Measurements from ENCODE around the gene EEF1A2.

Gene EEF1A2

DNA sequence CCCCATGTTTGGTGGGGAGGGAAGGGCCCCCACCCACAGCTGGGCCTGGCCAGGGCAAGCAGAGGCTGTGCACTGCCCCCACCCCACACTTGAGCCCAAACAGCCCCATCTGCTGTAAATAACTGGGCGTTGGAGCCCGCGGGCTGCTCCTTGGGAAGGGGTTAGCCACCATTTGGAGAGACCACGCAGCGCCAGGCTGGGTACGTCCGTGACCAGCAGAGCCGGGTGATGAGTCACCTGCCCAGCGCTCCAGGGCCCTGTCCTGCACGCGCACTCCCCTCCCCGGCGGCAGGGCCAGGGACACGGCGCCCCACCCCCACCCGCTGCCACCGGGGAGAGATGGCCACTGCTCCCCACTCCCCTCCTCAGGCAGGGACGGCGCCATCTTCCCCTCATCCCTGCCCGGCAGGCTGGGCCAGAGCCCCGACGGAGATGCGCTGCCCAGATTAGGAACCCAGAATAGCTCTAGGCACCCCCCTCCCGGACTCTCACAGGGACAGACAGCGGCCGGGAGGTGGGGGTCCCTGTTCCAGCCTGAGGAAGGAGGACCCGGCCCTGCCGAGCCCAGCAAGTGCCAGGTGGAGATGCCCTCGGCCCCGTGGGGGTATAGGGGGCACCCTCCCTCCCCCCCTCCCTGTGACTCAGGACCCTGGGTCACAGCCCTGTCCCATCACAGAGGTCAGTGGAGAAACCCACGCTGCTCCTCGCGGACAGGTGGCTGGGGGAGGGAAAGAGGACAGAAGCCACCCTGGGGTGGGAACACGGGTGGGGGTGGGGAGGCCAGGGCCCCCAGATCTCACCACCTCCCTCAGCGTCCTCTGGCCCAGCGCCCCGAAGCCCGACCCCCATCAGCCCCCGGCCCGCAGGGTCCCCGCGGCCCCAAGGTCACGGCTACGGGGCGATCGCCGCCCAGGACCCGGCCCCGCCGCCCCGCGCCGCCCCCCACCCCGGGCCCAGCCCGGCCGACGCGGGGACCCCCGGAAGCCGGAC lies 642 bp downstream of the EEF1A2 start:
- DNase-seq, result no peak

DNA sequence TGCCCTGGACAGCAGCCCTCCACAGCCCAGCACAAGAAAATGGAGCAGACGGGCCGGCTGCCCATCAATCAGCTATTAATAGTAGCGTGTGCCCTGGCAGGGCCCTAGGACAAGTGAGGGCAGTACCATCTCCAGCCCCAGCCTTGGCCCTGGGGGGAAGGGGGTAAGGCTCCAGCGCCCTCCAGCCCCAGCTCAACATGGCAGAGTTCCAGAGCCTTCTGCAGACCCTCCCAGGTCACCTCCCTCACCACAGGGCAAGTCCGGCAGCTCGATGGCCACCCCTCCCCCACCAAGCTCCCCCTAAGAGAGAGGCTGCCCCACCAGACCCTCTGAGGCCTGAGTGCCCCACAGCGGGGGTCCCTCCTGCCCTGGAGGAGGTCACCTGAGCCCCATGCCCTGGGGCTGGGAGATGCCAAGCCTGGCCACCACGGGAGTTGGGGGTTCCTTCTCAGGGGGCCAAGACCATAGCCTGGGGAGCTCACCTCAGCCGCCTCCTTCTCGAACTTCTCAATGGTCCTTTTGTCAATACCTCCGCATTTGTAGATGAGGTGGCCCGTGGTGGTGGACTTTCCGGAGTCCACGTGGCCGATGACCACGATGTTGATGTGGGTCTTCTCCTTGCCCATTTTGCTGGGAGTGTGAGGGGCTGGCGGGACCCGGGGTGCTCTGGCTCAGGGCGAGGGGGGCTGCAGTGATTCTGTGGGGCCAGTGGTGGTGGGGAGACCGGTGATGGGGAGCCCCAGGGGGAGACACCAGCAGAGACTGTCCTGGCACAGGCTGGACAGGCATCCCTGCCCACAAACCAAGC lies 1.5 kb downstream of the EEF1A2 start:
- DNase-seq, result no peak

DNA sequence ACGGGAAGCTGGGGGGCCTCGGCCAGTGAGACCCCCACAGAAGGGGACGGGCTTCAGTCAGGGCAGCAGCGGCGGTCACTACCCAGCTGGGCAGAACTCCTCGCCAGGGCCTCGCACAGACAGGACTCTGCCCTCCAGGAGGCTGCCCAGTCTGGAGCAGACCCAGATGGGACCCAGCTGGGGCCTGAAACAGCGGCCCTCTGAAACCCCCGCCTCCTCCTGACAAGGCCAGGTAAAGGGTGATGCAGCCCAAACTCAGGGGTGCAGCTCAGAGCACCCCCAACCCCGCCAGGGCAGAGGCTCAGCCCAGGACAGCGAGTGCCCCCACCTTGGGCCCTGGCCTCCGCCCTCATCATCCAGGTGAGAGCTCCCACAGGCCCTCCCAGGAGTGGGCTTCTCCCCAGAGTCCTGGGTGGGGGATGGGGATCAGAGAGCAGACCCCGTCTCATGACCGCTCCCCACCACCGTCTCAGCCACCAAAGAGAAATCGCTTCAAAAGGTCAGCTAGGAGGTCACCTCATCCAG lies 2.2 kb downstream of the EEF1A2 start:
- no peak for DNase-seq

DNA sequence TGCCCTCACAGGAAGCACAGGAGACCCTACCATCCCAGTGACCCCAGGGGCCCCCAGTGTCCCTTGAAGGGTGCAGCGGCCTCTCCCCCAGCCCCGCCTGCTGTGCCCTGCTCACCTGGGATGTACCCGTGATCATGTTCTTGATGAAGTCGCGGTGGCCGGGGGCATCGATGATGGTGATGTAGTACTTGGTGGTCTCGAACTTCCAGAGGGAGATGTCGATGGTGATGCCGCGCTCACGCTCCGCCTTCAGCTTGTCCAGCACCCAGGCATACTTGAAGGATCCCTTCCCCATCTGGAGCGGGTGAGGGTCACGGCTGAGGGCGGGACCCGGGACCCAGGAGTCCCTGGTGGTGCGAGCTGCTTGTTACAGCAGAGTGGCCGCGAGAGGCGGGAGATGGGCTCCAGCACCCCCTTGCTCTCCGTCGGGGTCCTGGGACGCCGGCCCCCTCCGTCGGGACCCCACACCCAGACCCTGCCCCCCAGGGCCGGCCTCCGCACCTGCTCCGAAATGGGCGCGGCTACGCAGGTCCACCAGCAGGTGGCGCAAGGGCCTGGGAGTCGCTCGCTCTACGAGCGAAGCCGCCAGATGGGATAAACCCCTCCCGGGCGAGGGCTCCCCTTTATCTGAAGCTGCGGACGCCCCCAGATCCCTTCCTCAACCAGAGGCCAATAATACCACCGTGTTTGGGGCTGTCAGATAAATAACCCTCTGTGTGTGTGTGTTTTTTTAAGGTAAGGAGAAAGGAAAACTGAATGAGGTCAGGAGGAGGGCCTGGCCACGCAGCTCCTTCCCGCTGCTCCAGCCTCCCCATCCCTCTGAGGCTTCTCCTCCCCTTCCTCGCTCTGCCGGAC lies 2.9 kb downstream of the EEF1A2 start:
- peak; percentile 68 for DNase-seq

DNA sequence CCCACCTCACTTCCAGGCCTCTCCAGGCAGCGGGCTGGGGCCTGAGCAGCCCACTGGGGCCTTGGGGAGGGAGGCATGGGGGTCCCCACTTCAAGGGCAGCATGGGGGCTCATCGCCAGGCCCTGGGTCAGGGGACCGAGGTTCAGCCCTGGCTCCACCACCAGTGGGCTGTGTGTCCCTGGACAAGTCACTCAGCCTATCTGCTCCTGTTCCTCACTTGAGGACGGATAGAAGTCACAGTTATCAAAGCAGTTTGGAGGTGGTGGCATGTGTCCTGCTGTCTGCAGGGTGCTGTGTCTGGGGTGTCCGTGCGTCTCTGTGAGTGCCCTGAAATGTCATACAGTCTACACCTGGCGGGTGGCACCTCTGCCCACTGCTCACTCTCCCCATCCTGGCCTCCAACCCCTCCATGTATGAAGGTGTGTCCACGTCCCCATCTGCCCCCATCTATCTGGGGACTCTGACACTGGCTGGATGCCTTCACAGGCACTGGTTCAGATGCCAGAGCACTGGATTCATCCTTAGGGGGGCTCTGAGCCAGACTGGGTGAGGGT lies 3.6 kb downstream of the EEF1A2 start:
- DNase-seq, result no peak

DNA sequence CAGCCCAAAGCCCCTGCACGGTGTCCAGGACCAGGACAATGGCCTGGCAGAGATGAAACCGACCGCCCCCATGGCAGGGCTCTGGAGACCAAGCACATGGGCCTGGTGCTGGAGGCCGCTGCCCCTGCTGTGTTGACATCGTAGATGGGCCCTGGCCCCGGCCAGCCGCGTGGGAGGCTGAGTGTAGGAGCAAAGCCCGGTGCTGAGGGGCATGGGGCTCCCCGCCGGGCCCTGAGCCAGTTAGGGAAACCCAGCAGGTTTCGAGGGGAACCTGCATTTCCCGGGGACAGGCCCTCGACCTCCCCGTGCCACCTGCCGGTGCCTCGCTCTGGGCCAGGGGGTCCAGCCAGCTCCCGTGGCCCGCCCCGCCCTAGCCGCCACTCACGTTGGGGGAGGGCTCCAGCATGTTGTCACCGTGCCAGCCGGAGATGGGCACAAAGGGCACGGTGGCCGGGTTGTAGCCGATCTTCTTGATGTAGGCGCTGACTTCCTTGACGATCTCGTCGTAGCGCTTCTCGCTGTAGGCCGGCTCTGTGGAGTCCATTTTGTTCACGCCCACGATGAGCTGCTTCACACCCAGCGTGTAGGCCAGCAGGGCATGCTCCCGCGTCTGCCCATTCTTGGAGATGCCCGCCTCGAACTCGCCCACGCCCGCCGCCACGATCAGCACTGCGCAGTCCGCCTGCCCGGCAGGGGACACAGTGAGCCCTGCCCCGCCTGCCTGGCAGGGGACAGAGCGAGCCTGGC lies 4.3 kb downstream of the EEF1A2 start:
- DNase-seq, result no peak

DNA sequence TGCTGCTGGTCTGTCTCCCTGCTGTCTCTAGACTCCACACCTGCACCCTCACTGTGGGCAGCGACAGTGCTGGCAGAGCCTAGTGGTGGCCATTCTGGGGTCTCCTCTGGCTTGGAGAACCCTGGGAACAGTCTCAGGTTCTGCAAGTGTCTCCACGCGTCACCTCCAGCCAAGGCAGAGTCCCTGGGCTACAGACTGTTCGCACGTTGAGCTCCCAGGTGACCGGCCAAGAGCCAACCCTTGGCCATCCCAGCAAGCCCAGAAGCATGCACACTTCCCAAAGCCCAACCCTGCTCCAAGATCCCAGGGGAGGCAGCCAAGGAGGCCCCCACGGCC lies 4.8 kb downstream of the EEF1A2 start:
- DNase-seq, result no peak

DNA sequence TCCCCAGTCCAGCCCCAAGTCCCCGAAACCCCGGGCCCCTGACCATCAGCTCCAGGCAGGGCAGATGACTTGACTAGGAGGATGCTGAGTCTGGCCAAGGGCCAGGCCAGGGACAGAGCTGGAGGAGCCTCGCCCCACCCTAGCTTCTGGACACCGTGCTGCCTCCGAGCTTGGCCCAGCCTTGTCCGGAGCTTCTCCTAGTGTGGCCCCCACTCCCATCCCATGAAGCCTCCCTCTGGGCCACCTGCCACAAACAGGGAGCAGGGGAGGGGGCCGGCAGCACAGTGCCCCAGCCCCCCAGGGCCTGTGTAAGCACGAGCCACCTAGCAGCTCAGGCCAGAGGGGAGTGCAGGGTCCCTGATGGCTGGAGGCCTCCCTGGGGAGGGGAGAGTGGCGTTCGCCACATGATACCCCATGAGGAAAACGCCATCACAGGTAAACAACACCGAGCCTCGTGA lies 5.3 kb downstream of the EEF1A2 start:
- DNase-seq, result no peak

DNA sequence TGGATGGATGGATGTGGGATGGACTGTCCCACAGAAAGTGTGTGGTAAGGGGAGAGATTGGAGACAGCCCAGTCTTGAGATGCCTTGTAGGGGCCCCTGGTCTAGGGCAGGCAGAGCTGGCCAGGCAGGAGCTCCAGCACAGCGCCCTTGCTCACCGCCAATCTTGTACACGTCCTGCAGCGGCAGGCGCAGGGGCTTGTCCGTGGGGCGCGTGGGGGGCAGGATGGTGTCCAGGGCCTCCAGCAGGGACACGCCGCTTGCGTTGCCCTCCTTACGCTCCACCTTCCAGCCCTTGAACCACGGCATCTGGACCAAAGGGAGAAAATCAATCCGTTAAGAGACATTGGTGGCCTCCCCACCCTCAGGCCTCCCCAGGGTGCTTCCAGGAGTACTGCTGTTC lies 5.9 kb downstream of the EEF1A2 start:
- no peak for DNase-seq

DNA sequence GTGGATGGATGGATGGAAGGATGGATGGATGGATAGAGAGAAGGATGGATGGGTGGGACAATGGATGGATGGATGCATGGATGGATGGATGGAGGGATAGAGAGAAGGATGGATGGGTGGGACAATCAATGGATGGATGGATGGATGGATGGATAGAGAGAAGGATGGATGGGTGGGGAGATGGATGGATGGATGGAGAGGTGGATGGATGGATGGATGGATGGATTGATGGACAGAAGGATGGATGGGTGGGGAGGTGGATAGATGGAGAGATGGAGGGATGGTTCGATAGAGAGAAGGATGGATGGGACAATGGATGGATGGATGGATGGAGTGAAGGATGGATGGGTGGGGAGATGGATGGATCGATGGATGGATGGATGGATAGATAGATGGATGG lies 6.4 kb downstream of the EEF1A2 start:
- DNase-seq, result no peak

DNA sequence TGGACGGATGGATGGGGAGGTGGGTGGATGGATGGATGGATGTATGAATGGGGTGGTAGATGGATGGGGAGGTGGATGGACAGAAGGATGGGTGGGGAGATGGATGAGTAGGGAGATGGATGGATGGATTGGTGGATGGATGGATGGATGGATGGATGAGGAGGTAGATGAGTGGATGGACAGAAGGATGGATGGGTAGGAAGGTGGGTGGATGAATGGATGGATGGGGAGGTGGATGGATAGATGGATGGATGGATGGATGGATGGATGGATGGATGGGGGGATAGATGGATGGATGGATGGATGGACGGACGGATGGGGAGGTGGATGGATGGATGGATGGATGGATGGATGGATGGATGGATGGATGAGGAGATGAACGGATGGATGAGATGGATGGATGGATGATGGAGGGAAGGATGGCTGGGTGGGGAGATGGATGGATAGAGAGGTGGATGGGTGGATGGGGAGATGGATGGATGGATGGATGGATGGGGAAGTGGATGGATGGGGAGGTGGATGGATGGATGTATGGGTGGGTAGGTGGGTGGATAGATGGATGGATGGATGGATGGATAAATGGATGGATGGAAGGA lies 7.2 kb downstream of the EEF1A2 start:
- no peak for DNase-seq

DNA sequence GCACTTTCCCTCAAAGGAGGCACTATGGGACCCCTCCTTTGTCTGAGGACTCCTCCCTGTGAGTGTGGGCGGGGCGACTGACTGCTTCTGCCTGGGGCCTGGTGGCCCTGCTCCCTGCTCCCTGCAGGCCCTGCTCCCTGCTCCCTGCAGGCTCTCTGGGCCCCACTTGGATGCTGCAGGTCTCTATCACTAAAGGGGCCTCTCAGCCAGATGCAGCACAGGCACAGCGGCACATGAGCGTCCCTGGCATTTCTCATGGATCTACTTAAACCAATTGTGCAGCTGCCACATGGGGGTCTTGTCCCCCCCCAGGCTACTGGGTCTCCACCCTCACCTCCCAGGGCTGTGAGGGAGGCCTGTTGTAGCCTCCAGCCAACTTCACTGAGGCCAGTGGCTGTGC lies 7.8 kb downstream of the EEF1A2 start:
- DNase-seq, result no peak

DNA sequence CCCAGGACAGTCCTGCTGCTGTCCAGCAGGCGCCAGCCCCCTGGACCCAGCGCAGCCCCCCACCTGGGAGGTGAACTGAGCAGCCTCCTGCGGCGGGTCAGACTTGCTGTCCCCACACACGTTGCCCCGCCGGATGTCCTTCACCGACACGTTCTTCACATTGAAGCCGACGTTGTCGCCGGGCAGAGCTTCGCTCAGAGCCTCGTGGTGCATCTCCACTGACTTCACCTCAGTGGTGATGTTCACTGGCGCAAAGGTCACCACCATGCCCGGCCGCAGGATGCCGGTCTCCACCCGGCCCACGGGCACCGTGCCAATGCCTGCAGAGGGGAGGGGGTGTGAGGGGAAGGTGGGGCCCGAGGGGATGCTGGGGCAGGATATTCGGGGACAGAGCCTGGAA lies 8.5 kb downstream of the EEF1A2 start:
- no peak for DNase-seq

DNA sequence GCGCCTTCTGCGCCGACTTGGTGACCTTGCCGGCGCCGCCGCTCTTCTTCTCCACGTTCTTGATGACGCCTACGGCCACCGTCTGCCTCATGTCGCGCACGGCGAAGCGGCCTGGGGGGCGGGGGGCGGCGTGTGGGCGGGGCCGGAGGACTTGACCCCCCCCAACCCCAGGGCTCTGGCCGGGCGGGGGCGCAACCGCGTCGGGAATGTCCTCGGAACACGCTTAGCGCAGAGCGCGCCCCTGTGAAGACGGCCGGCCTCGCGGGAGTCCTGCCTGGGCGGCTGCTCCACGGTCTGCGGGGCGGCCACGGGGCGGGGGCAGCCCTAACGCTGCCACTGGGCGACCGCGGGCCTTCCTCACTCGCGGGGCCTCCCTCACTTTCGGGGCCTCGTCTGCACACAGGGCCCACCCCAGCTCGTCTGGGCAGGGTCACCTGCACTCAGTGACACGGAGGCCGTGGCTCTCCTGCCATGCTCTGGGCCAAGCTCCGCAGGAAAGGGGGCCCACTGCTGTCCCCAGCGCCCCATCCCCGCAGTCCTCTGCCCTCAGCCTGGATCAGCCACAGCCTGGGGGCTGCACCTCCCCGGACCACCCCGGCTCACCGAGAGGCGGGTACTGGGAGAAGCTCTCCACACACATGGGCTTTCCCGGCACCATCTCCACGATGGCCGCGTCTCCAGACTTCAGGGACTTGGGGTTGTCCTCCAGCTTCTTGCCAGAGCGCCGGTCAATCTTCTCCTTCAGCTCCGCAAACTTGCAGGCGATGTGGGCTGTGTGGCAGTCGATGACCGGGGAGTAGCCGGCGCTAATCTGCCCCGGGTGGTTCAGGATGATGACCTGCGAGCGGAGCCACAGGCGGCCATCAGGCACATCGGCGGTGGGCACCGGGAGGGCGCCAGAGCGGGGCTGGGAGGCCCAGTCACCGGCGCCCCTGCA lies 10.3 kb downstream of the EEF1A2 start:
- DNase-seq, result no peak

DNA sequence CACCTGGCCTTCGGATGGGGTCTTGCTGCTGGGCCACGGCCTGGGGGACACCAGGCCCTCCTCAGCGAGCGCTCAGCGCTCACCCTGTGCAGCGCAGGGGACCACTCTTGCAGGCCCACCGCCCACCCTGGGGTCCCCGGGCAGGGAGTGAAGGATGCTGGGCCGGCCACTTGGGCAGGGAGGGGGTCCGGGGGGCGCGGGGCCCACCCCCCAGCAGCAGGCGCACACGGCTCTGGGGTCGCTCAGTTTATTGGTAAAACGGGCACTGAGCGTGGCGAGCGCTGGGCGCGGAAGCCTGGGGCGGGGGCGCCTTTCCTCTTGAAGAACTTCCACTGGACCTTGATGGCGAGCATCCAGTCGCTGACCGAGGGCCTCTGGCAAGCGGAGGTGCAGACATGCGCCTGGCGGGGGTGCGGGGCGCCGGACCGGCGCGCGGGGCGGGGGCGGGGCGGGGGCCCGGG lies 11.1 kb downstream of the EEF1A2 start:
- DNase-seq, result no peak

DNA sequence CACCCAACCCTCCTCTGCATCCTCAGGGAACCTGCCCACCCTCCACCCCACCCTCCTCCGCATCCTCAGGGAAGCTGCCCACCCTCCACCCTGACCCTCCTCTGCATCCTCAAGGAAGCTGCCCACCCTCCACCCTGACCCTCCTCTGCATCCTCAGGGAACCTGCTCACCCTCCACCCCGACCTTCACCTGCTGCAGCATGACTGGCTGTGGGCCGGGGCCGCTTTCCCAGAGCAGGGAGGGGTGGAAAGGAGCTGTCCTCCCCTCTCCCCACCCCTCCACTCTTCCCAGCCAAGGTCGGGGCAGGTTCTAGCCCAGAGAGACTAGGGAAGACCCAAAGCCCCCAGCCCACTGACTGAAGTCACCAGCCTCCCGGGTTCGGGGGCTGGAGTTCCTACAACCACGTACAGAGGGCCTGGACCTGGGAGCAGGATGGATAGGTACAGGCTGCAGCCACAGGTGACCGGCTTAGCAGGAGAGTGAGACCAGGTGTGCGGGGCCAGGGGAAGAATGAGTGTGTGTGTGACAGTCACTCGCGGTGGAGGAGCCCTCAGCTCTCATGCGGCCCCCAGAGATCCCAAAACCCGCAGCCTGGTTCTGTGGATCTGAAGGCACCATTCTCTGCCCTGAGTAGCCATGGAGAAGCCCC lies 11.6 kb downstream of the EEF1A2 start:
- no peak for DNase-seq

DNA sequence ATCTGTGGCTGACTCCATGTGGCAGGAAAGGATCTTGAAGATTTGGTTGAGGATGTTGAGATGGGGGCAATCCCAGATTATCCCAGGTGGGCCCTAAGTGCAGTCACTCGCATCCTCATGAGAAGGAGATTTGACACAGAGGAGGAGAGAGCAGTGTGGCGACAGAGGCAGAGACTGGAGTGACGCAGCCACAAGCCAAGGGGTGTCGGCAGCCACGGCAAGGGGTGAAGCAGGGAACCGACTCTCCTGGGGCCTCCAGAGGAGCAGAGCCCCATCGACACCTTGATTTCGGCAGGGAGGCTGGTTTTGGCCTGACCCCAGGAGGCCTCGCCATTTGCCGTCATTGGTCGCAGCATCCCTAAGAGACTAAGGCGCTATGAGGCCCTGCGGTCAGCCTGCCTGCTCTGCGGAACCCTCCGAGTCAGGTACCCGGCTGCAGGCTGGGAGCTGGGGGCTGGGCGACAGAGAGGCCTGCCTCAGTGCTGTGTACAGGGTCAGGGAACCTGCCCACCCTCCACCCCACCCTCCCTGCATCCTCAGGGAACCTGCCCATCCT lies 12.5 kb downstream of the EEF1A2 start:
- DNase-seq, result no peak

DNA sequence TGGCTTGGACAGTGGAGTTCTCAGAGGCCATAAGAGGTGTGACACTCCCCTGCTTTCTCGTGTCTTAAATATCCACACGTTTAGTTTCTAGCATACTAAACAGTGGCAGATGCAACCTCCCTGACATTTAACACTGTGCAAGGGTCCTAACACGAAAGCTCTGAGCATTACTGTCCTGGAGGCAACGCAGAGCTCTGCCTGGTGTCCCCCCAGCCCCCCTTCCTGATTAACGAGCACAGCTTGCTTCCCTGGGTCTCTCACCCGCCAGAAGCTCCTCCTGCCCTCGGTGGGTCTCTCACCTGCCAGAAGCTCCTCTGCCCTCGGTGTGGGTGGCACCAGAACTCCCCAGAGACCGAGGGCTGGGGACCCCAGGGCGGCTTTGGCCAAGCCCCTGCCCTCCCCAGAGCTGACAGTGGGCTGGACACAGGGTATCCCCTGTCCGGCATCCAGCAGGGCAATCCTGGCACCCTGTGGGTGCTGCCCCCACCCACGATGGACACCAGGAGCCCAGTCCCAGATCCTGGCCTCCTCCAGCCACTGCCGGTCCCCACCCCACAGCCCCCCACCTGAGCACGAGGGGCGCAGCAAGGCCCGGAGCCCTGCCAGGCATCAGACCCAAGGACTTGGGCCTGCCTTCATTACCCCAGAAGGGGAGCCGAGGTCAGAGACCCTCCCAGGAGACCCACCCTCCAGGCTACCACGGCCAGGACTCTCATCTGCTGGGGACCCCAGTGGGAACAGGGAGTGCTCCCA lies 14.1 kb downstream of the EEF1A2 start:
- DNase-seq, result no peak
